Epidermal melanocyte (primary cell): ENCODE results near the gene WWOX.
"Not testable (repeated sequence)": the region's sequence is repeated elsewhere in the genome, so short reads cannot be mapped to it uniquely, and the experiment has no call there.

Experiments used
- DNase-seq: peaks from one replicate; pipeline ENCODE4 v3.0.0; 2011; ENCODE audit warnings: low spot score; ENCODE audit not compliant: insufficient read length

The WWOX gene

DNA sequence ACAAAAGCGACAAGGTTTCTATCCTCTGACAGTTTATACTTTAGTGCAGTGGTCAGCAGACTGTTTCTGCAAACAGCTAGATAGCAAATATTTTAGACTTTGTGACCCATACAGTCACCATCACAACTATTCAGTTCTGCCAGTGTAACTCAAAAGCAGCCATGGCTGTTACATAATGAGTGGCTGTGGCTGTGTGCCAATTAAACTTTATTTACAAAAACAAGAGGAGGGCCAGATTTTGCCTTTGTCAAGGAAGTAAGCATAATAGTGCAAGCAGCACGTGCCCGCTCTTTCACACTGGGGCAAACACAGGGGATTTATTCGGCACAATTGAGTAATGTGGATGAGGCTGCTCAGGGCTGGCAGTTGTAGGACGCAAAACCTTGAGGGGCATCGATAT is 949.6 kb downstream of the WWOX start:
- DNase-seq: no peak

DNA sequence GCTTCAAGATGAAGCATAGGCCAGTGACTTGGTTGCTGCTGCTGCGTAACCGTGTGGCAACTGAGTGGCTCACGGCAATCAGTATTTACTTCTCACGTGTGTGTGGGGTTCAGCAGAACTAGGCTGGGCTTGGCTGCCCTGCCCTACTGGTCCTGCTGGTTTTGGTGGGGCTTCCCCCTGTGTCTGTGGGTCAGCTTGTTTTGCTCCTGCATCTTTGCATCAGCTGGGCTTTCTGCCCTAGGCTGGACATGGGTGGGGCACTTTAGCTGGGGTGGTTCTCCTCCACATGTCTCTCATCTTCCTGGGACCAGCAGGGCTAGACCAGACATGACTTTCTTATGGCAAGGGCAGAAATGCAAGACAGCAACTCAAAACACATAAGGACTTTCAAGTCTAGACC is 950.6 kb downstream of the WWOX start:
- no peak for DNase-seq

DNA sequence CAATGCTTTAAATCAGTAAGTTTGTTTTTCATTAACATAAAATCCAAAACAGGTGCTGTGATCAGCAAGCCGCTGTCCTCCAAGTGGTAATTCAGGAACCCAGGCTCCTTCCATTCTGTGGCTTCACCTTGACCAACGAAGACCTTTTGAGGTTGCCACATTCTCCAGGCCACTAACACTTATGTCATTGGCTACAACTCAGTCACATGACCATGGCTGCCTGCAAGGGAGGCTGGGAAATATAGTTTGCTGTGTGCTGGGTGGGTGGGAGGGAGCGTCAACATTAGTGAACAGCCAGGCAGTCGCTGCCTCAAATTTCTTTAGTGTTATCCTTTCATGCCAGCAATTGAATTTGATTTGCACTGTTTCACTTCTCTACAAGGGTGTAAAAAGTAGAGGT is 951.9 kb downstream of the WWOX start:
- no peak for DNase-seq

DNA sequence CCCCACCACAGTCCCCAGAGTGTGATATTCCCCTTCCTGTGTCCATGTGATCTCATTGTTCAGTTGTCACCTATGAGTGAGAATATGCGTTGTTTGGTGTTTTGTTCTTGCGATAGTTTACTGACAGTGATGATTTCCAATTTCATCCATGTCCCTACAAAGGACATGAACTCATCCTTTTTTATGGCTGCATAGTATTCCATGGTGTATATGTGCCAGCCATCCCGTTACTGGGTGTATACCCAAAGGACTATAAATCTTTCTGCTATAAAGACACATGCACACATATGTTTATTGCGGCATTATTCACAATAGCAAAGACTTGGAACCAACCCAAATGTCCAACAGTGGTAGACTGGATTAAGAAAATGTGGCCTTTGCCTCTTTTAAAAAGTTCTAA is 952.7 kb downstream of the WWOX start:
- not testable (repeated sequence) for DNase-seq

DNA sequence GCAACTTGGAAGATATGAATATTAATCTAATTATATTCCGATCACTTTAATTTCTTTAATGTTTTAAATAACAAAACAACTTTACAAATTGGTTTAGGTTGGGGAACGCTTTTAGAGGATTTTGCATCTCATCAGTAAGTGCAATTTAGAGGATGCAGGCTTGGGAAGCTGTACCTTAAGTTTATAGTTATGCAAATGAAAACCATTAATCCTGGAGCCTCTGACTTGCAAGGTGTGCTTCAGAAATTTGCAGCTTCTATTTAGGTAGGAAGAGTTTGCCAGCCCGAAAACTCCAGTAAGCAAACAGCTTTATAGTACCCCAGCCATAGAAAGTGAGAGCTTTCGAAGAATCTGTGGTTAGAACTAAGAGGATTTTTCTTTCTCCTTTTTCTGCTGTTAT is 954.1 kb downstream of the WWOX start:
- DNase-seq: no peak

DNA sequence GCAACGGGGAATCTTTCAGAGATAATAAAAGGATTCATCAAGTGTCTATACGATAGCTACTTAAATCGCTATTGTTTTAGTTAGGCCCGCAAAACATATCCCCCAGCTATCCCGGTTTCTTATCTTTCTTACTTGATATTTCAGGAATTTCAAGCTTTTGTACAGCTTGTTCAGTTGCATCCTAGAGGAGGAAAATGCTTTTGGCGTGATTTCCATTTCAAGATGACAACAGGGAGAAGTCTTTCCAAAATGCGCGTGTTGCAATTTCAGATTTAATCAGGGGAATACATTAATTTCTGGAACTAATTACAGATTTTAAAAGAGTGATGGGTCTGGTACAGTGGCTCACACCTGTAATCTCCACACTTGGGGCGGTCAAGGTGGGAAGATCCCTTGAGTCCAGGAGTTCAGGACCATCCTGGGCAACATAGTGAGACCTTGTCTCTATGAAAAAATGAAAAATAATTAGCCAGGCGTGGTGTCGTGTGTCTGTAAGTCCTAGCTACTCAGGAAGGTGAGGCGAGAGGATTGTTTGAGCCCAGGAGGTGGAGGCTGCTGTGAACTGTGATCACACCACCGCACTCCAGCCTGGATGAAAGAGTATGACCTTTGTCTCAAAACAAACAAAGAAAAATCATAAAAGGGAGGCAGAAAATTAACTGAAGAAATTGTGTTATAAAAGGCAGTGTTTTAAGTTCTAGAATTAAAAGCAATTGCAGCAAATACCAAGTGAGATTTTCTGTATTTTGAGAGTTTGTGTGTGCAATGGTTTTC is 954.9 kb downstream of the WWOX start:
- DNase-seq: no peak

DNA sequence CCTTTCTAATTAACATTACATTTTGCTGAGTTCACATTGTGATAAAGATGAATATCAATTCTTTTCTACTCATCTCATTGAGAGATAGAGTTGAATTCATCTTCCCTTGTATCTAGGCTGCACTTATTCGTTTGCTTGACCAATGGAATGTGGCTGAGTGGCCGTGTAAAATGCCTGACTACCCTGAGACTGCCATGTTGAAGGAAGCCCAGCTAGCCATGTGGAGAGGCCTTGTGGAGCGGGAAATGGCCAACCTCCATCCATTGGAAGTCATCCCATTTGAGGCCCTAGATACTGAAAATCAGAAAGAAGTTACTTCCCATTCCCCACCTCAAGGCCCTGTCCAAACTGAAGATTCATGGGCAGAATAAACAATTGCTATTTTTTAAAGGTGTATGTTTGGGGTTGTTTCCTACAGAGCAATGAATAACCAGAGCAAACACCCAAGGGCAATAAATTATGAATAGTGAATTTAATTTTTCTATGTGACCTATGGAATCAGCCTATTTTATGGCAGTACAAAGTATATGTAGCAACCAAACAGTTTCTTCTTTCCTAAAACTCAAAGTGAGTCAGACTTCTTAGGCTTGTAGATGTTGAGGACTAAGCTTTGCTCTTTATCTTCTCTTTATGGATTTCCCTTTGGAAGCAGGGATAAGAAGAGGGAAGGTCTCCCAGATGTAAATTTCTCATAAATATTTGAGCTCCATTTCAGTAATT is 956.0 kb downstream of the WWOX start:
- DNase-seq: no peak

DNA sequence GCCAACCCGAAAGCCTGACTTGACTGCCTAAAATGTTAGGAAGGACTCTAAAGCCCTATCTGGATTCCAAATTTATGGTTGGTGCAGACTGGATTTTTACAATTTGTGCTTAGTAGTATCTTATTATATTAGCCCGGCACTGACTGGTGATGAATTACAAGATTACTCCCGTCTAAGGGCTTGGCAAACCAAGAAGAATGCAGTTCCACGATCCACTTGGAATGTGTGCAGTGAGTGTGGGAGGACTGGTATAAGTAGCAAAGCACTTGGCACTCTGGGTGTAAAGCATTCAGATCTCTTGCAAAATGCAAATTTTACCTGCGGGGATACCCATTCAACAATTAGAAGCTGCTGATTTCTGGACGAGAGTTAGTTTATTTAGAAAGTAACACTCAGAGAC is 961.7 kb downstream of the WWOX start:
- no peak for DNase-seq

DNA sequence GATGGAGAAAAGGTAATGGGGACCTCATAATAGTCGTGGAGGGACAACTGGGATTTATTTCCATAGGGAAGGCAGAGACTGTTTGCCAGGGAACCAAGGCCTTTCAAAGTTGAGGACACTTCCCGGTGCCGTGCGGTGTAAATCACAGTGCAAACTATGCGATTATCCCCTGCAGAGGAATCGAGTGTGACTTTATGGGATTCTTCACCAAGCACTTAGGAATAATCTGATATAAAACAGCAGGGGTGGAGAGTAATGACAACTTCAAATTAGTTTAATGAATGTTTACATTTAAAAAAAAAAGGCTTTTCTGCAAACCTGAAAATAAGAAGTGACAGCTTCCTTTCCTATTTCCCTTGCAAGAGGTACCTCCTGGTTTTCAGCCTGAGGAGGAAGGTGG is 962.9 kb downstream of the WWOX start:
- no peak for DNase-seq

DNA sequence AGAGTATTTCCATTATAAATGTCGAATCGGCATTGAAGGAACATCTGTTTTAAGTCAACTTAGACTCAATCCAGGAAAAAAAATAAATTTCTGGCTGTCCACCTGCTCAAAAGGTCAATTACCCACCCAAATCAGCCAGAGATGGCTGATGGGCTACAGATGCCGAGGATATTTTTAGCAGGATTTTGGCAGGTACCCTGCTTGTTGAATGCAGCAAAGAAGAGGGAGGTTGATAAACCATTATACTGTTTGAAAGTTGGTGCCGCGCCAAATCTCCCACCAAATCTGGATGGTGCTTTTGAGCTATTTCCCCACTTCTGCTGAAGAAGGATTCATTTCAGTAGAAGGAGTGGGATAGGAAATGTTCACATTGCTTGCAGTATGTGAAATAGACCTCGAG is 963.4 kb downstream of the WWOX start:
- DNase-seq: no peak

DNA sequence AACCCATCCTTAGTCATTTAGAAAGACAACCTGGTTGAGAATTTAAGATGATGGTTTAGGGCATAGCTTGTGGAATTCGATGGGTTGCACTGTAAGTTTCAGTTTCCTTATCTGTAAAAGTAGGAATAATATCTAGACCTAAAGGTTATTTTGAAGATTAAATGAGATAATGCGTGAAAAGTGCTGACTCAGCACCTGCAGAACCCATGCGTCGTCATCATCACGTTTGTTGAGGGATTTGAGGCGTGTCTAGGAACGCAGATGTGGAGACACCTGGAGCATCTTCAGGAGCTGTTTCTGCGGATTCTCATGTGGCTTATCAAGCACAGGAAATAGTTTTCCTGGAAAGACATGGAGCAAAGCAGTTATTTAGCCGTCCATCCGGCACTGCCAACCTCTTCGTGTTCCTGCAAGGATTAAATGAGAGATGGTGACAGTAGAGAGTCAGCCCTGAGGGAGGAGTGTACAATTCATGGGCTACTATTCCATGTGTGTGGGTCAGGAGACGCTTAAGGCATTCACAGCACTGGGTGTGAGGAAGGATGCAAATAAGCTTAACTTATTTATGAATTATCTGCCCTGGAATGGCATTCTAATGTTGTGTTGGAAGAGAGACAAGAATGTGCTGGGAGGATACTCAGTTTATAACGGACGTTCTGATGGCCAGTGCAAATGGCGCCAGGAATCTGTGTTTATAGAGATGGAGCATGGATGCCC is 965.0 kb downstream of the WWOX start:
- no peak for DNase-seq

DNA sequence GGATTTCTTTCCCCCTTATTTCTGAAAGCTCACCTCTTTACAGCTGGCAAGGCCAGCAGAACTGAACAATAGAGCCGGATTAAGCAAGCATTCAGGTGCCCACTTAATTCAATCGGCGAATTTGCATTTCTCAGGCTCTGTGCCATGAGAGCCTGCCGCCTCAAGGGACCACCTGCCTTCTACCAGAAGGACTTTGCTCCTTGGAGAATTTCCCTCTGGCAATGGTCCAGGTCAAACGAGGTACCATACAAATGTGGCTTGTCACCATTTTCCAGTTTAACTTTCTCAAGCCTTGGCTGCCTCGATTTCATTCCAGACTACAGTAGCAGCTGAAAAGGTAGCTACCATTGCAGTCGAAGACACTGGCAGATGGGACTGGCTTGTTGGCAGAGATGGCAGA is 967.1 kb downstream of the WWOX start:
- DNase-seq: no peak

DNA sequence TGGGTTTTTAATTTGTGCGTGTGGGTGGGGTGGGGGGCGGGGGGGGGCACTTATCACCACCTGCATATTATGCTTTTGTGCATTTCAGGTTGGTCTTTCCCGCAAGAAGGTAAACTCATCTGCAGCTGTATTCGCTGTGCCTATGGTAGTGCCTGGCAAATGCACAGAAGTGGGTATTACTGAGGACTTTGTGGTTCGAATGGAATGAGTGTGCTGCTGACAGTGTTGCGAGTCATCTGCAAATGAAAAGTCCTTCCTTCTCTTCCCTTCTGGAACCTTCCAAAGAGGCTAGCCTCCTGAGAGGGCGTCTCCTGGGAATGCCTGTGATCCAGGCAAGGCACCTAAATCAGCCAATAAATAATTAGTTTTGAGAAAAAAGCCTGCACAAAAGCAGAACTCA is 968.1 kb downstream of the WWOX start:
- no peak for DNase-seq

DNA sequence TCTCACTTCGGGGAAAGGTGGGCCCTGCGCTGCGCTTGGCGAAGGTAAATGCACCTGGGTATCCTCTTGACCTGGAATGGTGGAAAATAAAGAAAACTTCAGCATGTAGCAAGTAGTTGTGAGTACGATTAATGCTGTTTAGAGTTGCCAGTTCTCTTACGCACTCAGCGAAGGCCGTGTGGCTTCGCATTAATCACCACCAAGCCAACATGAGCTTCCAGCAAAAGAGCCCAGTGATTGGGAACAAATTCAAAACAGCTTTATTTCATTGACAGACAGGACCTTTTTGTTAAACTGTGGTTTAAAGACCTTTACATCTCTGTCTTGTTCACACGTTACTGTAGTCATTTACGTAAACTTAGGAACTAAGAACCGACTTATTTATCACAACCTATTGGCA is 969.7 kb downstream of the WWOX start:
- no peak for DNase-seq

DNA sequence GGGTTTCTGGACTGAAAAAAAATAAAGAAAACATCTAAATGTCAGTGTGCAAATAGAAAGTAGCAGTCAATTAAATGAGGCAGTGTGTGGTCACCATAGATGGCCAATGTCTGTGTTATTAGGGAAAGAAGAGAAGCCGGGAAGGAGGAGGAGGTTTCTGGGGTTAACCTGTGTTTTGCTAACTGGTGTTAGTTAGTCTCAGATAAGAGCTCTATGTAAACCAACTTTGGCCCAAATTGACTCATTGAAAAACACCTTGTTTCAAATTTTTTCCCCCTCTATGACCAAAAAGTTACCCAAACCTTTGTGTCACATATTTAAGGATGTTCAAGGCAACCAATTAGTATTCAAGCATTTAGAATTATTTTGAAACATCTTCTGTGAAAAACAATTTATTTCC is 970.2 kb downstream of the WWOX start:
- no peak for DNase-seq

DNA sequence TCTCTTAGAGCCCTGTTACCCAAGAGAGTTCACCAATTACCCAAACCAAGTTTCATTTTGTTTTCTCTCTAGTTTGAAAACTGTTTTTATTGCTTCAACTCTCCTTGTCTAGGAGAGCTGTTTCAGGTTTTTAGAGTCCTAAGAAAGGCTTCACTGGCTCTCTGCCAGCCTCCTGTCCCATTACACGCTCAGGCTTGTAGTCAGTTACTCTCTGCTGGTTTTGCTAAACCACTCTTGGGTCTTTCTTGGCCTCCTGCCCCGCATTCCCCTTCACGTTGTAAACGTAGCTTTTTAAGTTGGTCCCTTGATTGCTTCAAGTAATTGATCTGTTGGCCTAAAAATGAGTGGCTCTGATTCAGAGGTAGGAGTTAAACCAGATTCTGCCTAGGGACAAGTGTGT is 972.0 kb downstream of the WWOX start:
- DNase-seq: no peak

DNA sequence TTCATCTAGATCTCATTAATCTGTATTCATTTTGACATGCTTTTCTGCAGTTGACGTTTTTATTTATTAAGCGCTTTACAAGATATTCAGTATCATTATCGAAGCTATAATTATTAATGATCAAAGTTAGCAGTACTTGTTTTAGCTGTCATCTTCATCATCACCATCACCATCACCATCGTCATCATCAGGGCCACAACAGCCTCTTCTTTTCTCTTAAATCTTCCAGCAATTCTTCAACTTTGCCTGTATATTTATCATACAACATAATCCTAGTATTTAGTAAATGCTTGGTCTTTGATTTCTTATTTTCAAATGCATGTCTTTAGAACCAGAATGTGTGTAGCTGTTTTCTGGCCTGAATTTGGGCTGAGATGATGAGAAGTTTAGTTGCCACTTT is 973.1 kb downstream of the WWOX start:
- no peak for DNase-seq

DNA sequence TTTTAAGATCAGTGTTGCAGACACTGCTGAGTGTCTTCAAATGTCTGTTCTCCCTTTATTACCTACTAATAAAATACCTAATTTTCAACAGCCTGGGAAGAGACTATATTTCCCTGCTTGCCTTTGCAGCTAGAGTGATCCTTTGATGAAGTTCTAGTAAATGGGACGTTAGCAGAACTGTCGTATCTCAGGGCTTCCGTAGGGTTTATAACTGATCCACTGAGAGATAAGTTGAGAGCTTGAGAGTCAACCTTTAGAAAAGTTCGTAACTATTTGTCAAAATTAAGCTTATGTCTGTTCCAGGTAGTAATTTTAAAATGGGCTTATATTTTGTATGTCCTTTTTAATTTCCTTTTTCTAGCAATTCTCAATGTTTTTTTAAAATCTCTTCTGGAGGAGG is 974.1 kb downstream of the WWOX start:
- no peak for DNase-seq

DNA sequence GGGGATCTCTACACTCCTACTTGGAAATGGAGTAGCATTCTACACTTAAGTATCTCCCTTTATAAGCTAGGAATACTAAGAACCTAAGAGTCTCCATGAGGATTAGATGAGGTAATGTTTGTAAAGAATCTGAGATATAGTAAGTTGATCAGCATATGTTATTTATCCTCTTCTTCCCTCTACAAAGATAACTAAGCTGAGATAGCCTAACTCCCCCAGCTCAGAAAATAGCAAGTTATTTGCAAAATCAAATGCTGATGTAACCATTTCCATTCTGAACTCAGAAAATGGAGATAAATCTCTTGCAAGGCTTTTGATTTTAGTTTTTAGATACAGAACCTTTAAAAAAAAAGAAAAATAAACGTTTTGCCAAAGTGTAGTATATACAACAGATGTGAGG is 975.1 kb downstream of the WWOX start:
- no peak for DNase-seq

DNA sequence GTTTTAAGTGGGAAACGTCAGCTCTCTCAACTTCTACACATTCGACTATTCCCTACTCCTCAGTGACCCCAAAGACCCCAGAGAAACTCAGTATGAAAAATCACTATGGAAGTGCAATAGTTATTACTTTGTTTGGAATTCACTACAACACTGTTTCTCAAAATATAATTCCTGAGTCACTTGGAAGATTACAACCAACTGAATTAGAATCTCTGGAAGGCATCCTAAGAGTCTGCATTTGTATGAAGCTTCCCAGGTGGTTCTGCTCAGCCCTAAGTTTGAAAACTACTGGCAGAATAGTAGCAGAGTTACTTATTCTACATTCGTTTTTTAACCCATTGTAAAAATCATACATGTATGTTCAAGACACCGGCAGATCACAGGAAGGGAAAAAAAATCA is 975.5 kb downstream of the WWOX start:
- DNase-seq: no peak

DNA sequence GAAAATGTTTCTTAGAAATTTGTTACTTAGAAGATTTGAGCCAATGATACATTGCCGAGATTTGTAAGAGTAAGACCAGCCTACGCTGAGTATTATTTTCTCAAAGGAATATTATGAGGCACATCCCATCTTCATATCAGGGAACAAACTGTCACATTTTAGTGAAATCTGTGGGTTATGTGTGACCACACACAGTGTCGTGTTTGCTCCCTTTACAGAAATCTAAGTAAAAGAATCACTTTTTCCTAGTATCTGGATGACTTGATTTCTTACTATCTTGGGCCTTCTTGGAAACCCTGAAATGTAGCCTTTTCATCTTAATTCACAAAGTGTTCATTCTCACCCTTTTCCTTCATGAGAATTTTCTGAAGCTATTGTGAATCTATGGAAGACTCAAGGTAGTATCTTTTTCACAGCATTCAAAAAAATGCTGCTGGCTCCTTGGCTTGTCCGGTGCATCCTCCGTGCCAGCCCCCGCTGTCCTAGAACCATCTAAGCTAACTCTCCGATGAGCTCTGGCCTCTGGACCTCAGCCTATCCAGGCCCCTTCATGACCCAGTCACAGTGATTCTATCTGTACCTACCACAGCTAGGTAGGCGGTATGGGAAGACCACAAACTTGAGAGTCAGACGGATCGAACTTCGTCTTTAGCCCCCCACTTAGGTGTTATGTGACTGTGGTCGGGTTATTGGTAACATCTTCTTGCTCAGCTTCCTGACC is 976.8 kb downstream of the WWOX start:
- DNase-seq: no peak

DNA sequence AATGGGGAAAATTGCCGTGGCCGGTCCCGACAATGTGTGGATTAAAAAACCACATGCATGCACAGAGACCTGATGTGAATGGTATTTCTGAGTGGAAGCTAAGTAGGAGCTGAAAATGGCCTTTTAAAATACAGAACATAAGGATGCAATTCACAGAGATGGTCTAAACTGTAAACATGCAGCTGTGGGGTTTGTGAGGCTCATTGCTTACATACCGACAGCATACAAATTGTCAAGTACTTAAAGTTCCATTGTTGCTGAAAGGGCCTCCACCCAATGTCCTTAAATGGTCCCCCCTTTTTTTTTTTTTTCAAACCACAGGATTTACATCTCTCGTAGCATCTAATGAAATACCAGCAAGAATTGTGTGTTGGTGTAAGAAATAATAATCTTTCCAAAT is 977.9 kb downstream of the WWOX start:
- DNase-seq: no peak
